Prostate gland (tissue), 1 donor: ENCODE measurements around the gene WNK2.
A peak's percentile ranks its signal among the peaks of the same experiment; 100 is the strongest.

Experiments used
- POLR2A ChIP-seq: fragments of 450-650 bp; IDR thresholded peaks from one replicate; pipeline ENCODE4 v1.6.1; 2016; ENCODE audit warnings: antibody characterized with exemption, mild to moderate bottlenecking
- POLR2AphosphoS5 ChIP-seq: sonication (generic); formaldehyde crosslinking; IDR thresholded peaks from one replicate; pipeline ENCODE4 v1.6.1; 2017; ENCODE audit warnings: antibody characterized with exemption

DNA sequence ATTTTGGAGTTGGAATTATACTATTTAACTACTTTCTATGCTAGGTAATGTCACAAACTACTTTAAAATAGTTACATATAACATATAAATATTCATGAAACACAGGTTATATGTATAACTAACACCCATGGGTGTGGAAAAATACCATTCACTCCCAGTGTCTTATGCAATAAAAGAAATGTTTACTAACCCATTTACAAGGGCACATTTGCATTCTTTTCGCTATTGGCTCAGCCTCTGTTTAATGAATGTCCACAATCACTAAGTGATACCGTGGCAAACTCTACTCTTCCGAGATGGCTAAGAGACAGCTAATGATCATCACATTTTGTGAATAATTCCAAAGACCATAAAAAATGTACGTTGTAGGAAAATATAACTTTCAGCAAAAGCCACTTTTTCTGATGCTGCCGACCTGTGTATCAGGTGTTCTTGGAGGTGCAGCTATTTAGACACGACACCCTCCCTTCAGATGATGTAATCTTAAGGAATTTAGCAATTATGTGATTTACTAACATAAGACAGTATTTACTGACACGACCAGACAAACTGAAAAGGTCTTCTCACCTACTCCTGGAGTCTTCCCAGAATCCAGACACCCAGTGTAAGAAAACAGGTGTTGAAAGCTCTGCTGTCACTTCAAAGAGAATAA, 145.8 kb downstream of the WNK2 start:
- TF ChIP-seq POLR2A, result no peak
- TF ChIP-seq POLR2AphosphoS5, result peak; percentile 64
